Body of pancreas (tissue), 4 donors: ENCODE results near the gene SNX1. TPM values are rescaled to one million over a fixed set of nuclear protein-coding genes. Genes with fewer than 3 reads are reported as not detected.
"Not testable (repeated sequence)": the region's sequence is repeated elsewhere in the genome, so short reads cannot be mapped to it uniquely, and the experiment has no call there.

ENCODE experiments used
- ATAC-seq: fragments of 150-250 bp; one replicate; pipeline ENCODE4 v1.9.1; 2016
- DNase-seq, 4 donors: peaks; one replicate each; pipeline ENCODE4 v3.0.0-alpha.2; 2019
- H3K27ac ChIP-seq, 4 donors: fragments of 200-600 bp; sonication (generic); 1 replicate in 3 of 4; 2 replicates in 1 of 4; pipeline versions ENCODE4 v1.5.1 to v1.6.1; 2016 to 2019; ENCODE audit warnings: mild to moderate bottlenecking in 1 of 4, mixed read lengths in 1 of 4, moderate library complexity in 1 of 4
- H3K27me3 ChIP-seq, 2 donors: fragments of 200-600 bp; sonication (generic); one replicate each; pipeline ENCODE4 v1.6.0; 2016; ENCODE audit warnings: mild to moderate bottlenecking in 1 of 2
- H3K36me3 ChIP-seq, 2 donors: fragments of 200-600 bp; sonication (generic); replicated peaks in 1 of 2; 2 replicates each; pipeline ENCODE4 v1.5.1; 2016; ENCODE audit warnings: low read depth in 2 of 2; ENCODE audit not compliant: insufficient read depth in 1 of 2
- H3K4me1 ChIP-seq: fragments of 200-600 bp; sonication (generic); one replicate; pipeline ENCODE4 v1.6.0; 2016
- H3K4me3 ChIP-seq, 2 donors: fragments of 200-600 bp; sonication (generic); 1 replicate in 1 of 2; 2 replicates in 1 of 2; pipeline ENCODE4 v1.5.1; 2016 to 2019
- H3K9me3 ChIP-seq, 3 donors: fragments of 200-600 bp; sonication (generic); 1 replicate in 2 of 3; 2 replicates in 1 of 3; pipeline ENCODE4 v1.5.1; 2016
- POLR2A ChIP-seq, 3 donors: fragments of 450-650 bp; IDR thresholded peaks; one replicate each; pipeline ENCODE4 v1.6.1; 2016; ENCODE audit warnings: antibody characterized with exemption in 3 of 3, mild to moderate bottlenecking in 2 of 3
- WGBS, 2 donors: methylation state at CpG; one replicate each; pipeline ENCODE4 v1.1.5; 2017; 5-methylcytosine and 5-hydroxymethylcytosine counted together
- intact Hi-C: fragments of 100-400 bp; cut with DNase I; formaldehyde crosslinking; loops from one replicate; pipeline ENCODE4 v1.15.1; 2023
- total RNA-seq, 2 donors: library from RNA; depleted of rRNA; stranded (reverse); fragments of >200 nt; gene quantifications; one replicate each; pipeline ENCODE4 v1.1.0, GENCODE V29; 2016
- TF ChIP-seq, protein P1 (sequence below), 7 experiments: fragments of 450-650 bp in 4 of 7; fragments of 200-600 bp in 3 of 7; sonication (generic) in 3 of 7; IDR thresholded peaks; one replicate each; pipeline ENCODE4 v1.5.1; 2016 to 2019; ENCODE audit warnings: antibody characterized with exemption in 7 of 7

Gene SNX1
- total RNA-seq, 2 donors from 2014 or later = 26.7 to 27.4 TPM

DNA sequence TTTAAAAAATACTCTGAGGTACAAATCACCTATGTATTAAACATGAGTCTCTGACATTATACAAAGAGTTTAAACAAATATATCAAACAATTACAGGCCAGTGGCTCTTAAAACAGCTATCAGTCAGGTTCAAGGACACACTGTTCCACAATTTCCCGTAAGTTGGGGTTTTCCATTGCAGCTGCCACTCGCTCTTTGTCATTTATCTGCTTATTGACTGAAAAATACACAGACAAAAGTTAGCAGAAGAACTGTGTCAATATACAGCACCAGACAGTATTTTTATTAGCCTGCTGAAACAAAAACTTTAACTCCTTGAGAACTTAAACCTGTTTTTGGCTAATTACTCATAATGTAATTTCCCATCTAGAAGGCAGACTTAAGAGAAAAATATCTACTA lies 23.0 kb upstream of the SNX1 start:
- peak overlapping the region; percentile 62 to 92 (median 83) for H3K27ac ChIP-seq
- intact Hi-C loops = no loop called here
- peak; percentile 26 to 75 (median 52) for DNase-seq

DNA sequence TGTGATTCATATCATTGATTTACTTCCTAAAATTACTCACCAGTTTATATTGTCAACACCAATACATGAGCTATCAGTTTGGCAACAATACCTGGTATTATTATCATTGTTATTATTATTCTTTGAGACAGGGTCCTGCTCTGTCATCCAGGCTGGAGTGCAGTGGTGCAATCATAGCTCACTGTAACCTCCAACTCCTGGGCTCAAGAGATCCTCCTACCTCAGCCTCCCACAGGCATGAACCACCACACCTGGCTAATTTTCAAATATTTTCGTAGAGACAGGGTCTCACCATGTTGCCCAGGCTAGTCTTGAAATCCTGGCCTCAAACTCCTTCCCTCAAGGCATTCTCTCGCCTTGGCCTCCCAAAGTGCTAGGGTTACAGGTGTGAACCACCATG lies 22.3 kb upstream of the SNX1 start:
- not testable (repeated sequence) for ATAC-seq

More for the DNA sequence above, 23.0 kb upstream of the SNX1 start:
- peaks cover 69% of the 10 kb centered on the region for H3K4me1 ChIP-seq
- TF ChIP-seq, protein P1, sequence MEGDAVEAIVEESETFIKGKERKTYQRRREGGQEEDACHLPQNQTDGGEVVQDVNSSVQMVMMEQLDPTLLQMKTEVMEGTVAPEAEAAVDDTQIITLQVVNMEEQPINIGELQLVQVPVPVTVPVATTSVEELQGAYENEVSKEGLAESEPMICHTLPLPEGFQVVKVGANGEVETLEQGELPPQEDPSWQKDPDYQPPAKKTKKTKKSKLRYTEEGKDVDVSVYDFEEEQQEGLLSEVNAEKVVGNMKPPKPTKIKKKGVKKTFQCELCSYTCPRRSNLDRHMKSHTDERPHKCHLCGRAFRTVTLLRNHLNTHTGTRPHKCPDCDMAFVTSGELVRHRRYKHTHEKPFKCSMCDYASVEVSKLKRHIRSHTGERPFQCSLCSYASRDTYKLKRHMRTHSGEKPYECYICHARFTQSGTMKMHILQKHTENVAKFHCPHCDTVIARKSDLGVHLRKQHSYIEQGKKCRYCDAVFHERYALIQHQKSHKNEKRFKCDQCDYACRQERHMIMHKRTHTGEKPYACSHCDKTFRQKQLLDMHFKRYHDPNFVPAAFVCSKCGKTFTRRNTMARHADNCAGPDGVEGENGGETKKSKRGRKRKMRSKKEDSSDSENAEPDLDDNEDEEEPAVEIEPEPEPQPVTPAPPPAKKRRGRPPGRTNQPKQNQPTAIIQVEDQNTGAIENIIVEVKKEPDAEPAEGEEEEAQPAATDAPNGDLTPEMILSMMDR (IDR thresholded peaks at IDR 0.05) = no peak
- TF ChIP-seq POLR2A (IDR thresholded peaks at IDR 0.05) = no peak
- no peaks in the 10 kb centered on the region for H3K27me3 ChIP-seq
- WGBS, 2 donors = 17 to 31% methylated on average over 2 of the region's 2 CpGs
- no peaks in the 10 kb centered on the region for H3K9me3 ChIP-seq
- H3K36me3 ChIP-seq = no peaks in the 10 kb centered on the region
- H3K4me3 ChIP-seq = no peak overlapping the region
- peak; percentile 65 for ATAC-seq

DNA sequence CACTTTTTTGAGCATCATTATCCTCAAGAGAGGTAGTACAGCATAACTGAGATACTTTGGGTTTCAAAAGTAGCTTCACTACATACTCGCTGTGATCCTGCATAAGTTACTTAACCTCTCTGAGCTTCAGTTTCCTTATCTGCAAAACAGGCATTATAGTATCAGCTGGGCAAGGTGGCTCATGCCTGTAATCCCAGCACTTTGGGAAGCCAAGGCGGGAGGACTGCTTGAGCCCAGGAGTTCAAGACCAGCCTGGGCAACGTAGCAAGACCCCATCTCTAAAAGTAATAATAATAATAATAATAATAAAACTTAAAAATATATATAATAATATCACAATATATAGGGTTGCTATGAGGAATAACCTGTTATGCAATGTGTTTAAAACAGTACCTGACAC lies 13.0 kb upstream of the SNX1 start:
- no peak for ATAC-seq
- intact Hi-C loops = no loop called here
- peaks cover 0 to 7% of the 10 kb centered on the region in 2 donors for H3K36me3 ChIP-seq
- TF ChIP-seq, protein P1 (IDR thresholded peaks at IDR 0.05) = no peak
- H3K9me3 ChIP-seq = no peaks in the 10 kb centered on the region
- peaks cover 4% of the 10 kb centered on the region for H3K4me1 ChIP-seq
- no peak overlapping the region for H3K4me3 ChIP-seq
- no peak overlapping the region for H3K27ac ChIP-seq
- no peaks in the 10 kb centered on the region for H3K27me3 ChIP-seq
- DNase-seq = no peak
- 64% methylated on average over 3 of the region's 3 CpGs for WGBS, 2 donors

More for the DNA sequence above, 22.3 kb upstream of the SNX1 start:
- H3K27ac ChIP-seq = peak overlapping the region; percentile 62 to 92 (median 83)
- H3K4me3 ChIP-seq, H3K9me3 ChIP-seq, DNase-seq, H3K36me3 ChIP-seq, intact Hi-C loops, H3K27me3 ChIP-seq: not testable (repeated sequence)
- 90 to 98% methylated on average over 2 of the region's 2 CpGs for WGBS, 2 donors
- peaks cover 68% of the 10 kb centered on the region for H3K4me1 ChIP-seq

DNA sequence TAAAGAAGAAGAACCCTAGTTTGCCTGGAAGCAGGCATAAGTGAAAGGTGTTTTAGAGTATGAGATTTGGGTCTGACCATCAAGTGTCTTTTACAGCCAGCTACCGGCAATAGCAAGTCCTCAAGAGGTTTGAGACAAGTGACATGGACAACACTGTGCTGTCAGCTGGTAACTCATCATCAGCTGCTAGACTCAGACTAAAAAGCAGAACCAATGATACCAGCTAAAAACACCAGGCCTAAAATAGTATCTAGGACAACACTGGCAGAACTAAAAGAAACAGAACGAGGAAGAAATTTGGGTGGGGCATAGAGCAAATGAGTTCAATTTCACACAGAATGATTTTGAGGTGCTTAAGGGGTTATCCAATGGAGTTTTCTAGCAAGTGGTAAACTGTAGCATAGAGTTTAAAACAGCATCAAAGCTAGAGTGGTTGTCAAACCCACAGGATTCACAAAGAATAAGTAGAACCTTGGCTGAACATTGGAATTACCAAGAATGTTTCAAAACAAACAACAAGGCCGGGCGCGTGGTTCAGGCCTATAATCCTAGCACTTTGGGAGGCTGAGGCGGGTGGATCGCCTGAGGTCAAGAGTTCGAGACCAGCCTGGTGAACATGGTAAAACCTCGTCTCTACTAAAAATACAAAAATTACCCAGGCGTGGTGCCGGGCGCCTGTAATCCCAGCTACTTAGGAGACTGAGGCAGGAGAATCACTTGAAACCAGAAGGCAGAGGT lies 6.1 kb upstream of the SNX1 start:
- WGBS, 2 donors = 90 to 95% methylated on average over 12 of the region's 12 CpGs
- Histone ChIP-seq H3K27me3 (no peaks in the 10 kb centered on the region), H3K4me3 (no peak overlapping the region), H3K27ac (peak overlapping the region in 1 of 4 donors; percentile 54), H3K4me1 (peaks cover 39% of the 10 kb centered on the region), H3K36me3 (peaks cover 0 to 13% of the 10 kb centered on the region in 2 donors), H3K9me3 (no peaks in the 10 kb centered on the region)
- DNase-seq (peak in 1 of 4 donors; percentile 33), ATAC-seq (no peak)
- intact Hi-C loops = loop anchor here (10.0 kb wide), 1 partner anchor 65 kb away; the partner anchor contains the start of gene SNX22
- TF ChIP-seq, protein P1 (IDR thresholded peaks at IDR 0.05) = no peak
- TF ChIP-seq POLR2A (IDR thresholded peaks at IDR 0.05) = no peak

DNA sequence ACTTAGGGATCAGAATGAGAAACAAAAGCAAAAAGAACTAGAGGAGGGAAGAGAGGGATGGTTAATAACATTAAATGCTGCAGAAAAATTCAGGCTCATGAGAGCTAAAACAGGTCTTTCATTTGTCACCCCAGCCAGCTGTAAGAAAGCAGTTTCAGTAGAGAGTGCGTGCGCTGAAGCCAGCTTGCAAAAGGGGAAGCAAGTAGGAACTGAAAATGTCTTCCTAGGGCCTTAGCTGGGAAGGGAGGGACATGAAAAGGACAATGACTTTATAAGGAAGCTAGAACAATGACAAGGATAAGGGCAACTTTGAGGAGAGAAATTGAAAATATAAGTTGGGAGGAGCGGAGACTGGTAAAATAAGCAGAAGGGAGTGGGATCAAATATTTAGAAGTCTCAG lies 5.3 kb upstream of the SNX1 start:
- H3K9me3 ChIP-seq = no peaks in the 10 kb centered on the region
- H3K36me3 ChIP-seq = peaks cover 0 to 11% of the 10 kb centered on the region in 2 donors
- no peaks in the 10 kb centered on the region for H3K27me3 ChIP-seq
- TF ChIP-seq, protein P1 (IDR thresholded peaks at IDR 0.05) = no peak
- no peak for TF ChIP-seq POLR2A (IDR thresholded peaks at IDR 0.05)
- H3K27ac ChIP-seq = peak overlapping the region in 1 of 4 donors; percentile 54
- no peak overlapping the region for H3K4me3 ChIP-seq
- intact Hi-C loops = loop anchor here (10.0 kb wide), 1 partner anchor 64 kb away; the partner anchor contains the start of gene SNX22
- peak in 1 of 4 donors; percentile 45 for DNase-seq
- WGBS, 2 donors = 84 to 95% methylated on average over 3 of the region's 3 CpGs
- ATAC-seq = no peak
- peaks cover 47% of the 10 kb centered on the region for H3K4me1 ChIP-seq
